Dendritic cell treated with granulocyte-macrophage colony-stimulating factor and Interleukin-4, amounts not matched to agents 40 ng/mL and 50 ng/mL, for 4 days (primary cell): ENCODE results near the gene RAB41.
"Not testable (repeated sequence)": the region's sequence is repeated elsewhere in the genome, so short reads cannot be mapped to it uniquely, and the experiment has no call there.

Experiments
- H3K27ac Mint-ChIP-seq: one replicate; pipeline ENCODE4 v1.8.0; 2022; ENCODE audit warnings: mild to moderate bottlenecking, mixed read lengths
- H3K27me3 Mint-ChIP-seq: one replicate; pipeline ENCODE4 v1.8.0; 2022; ENCODE audit warnings: mild to moderate bottlenecking, mixed read lengths
- H3K36me3 Mint-ChIP-seq: one replicate; pipeline ENCODE4 v1.8.0; 2022; ENCODE audit warnings: low read depth, mixed read lengths
- H3K4me1 Mint-ChIP-seq: one replicate; pipeline ENCODE4 v1.8.0; 2022; ENCODE audit warnings: low read depth, mixed read lengths
- H3K4me3 Mint-ChIP-seq: one replicate; pipeline ENCODE4 v1.8.0; 2022; ENCODE audit warnings: mild to moderate bottlenecking, moderate library complexity, mixed read lengths
- H3K9me3 Mint-ChIP-seq: one replicate; pipeline ENCODE4 v1.8.0; 2022; ENCODE audit warnings: mixed read lengths
- intact Hi-C: fragments of 100-400 bp; cut with micrococcal nuclease; formaldehyde crosslinking; loops from one replicate; pipeline ENCODE4 v1.15.0; 2022

RAB41 gene

GRCh38 chrX:70262952-70263567, 18.9 kb upstream of the RAB41 start:
- Mint-ChIP-seq H3K36me3 (no peaks in the 10 kb centered on the region), H3K27me3 (peaks cover 2% of the 10 kb centered on the region), H3K4me1 (no peaks in the 10 kb centered on the region), H3K4me3 (no peak overlapping the region), H3K9me3 (no peaks in the 10 kb centered on the region), H3K27ac (no peak overlapping the region)
- intact Hi-C loops, result no loop called here

DNA sequence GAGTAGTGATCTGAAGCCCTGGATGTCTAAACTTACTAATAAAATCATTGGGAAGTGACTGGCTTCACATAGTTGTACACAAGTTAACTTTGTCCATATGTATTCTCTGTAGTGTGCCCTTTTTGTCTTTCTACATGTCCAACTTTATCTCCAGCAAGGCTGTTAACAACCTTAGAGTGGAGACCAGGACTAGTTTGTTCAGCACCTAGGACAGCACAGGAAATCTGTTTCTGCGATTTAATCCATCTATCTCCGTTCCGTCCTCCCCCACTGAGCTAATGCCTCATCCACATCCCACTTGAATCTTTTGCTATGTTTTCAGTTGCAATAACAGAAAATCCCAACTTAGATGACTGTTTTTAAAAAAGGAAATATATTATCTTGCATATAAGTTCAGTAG, 17.2 kb upstream of the RAB41 start:
- no peaks in the 10 kb centered on the region for H3K9me3 Mint-ChIP-seq
- H3K27me3 Mint-ChIP-seq, result peaks cover 2% of the 10 kb centered on the region
- no peak overlapping the region for H3K27ac Mint-ChIP-seq
- no peak overlapping the region for H3K4me3 Mint-ChIP-seq
- H3K36me3 Mint-ChIP-seq, result no peaks in the 10 kb centered on the region
- intact Hi-C loops, result no loop called here
- H3K4me1 Mint-ChIP-seq, result no peaks in the 10 kb centered on the region

- intact Hi-C loops, result no loop called here
- Mint-ChIP-seq H3K9me3 (no peaks in the 10 kb centered on the region), H3K4me1 (no peaks in the 10 kb centered on the region), H3K4me3 (no peak within 1 kb of the TSS), H3K27ac (no peak within 1 kb of the TSS), H3K36me3 (no peaks in the 10 kb centered on the region), H3K27me3 (peaks cover 2% of the 10 kb centered on the region)
Measured at GRCh38 chrX:70268034-70268433, 13.9 kb upstream of the RAB41 start, which contains the start of gene ARR3. ARR3 (plus strand) TSS chrX:70268334; CDS start chrX:70269386, 1,052 bp downstream.

DNA sequence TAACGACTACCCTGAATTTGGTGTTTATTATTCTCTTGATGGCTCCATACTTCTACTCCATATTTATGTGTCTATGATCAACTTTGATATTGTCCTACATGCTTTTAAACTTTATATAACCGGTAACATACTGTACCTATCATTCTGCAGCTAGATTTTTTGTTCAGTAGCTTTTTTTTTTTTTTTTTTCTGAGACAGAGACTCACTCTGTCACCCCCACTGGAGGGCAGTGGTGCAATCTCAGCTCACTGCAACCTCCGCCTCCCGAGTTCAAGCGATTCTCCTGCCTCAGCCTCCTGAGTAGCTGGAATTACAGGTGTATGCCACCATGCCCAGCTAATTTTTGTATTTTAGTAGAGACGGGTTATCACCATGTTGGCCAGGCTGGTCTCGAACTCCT, 7.9 kb upstream of the RAB41 start:
- H3K4me1 Mint-ChIP-seq, H3K36me3 Mint-ChIP-seq, H3K4me3 Mint-ChIP-seq, H3K27ac Mint-ChIP-seq, H3K9me3 Mint-ChIP-seq, intact Hi-C loops, H3K27me3 Mint-ChIP-seq: not testable (repeated sequence)

DNA sequence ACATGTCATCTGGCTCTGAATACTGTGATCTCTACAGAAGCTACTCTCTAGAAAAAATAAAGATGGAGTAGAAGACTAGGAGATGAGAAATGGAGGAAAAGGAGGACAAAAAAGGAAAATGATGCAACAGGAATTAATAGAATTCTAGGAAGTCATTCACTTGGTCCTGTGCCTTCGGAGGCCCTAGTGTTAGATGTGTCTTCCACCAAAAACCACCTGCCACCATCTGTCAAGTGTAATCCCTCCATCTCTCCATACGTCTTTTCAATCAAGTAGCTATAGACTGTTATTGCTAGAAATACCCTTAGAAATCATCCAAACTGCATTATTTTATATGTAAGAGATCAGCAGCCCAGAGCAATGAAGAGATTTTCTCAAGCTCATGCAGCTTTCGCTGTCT, 2.9 kb upstream of the RAB41 start:
- no peaks in the 10 kb centered on the region for H3K4me1 Mint-ChIP-seq
- no peaks in the 10 kb centered on the region for H3K9me3 Mint-ChIP-seq
- H3K27ac Mint-ChIP-seq, result no peak overlapping the region
- intact Hi-C loops, result no loop called here
- H3K36me3 Mint-ChIP-seq, result peaks cover 12% of the 10 kb centered on the region
- no peak overlapping the region for H3K4me3 Mint-ChIP-seq
- no peaks in the 10 kb centered on the region for H3K27me3 Mint-ChIP-seq

- Mint-ChIP-seq H3K9me3 (no peaks in the 10 kb centered on the region), H3K27me3 (no peaks in the 10 kb centered on the region), H3K4me3 (no peak overlapping the region), H3K36me3 (peaks cover 23% of the 10 kb centered on the region), H3K27ac (no peak overlapping the region), H3K4me1 (no peaks in the 10 kb centered on the region)
- intact Hi-C loops, result no loop called here
Measured at GRCh38 chrX:70280573-70280972, 1.4 kb upstream of the RAB41 start.

GRCh38 chrX:70289168-70289792, 7.3 kb downstream of the RAB41 start:
- intact Hi-C loops, result loop anchor here (1.0 kb wide), 1 partner anchor 156 kb away; the partner anchor contains the start of gene IGBP1
- H3K4me3 Mint-ChIP-seq, result peak overlapping the region; percentile 83
- H3K27ac Mint-ChIP-seq, result peak overlapping the region; percentile 77
- H3K4me1 Mint-ChIP-seq, result peaks cover 5% of the 10 kb centered on the region
- peaks cover 37% of the 10 kb centered on the region for H3K36me3 Mint-ChIP-seq
- no peaks in the 10 kb centered on the region for H3K27me3 Mint-ChIP-seq
- no peaks in the 10 kb centered on the region for H3K9me3 Mint-ChIP-seq

DNA sequence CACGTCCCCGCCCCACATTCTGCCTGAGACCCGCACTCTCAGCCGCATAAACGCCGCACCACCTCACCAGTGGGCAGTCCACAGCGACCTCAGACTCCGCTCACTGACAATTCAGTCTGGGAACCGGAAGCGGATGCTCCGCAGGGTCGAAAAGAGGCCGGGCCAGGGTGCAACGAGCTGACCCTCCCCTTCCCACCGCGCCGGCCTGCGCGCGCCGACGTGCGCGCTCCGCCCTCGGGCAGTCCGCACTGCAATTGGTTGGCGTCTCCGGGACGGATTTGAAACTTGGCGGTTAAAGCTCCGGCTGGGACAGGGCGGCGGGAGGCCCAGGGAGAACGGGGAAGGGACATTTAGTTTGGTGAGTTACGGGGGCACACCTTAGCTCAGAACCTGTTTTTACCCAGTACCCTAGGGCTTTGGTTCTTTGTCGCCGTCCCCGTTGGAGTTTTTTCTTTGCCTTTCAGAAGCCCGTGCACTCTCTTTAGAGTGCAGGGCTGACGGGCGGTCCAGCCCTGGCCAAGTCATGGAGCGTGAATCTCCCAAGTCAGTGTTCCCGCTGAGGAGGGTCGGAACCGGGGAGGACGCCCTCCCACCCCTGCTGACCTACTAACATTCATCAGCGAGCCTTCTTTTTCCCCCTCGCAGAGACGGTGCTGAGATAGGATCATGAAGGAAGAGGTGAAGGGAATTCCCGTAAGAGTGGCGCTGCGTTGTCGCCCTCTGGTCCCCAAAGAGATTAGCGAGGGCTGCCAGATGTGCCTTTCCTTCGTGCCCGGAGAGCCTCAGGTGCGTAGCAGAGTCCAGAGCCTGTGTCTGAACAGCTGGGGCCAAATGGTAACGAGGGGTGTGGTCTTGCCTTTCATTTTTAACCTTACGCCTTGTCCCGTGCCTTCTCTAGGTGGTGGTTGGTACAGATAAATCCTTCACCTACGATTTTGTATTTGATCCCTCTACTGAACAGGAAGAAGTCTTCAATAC, 8.1 kb downstream of the RAB41 start, which contains the start of the genes KIF4A and PDZD11:
Gene KIF4A, plus strand, starts transcription at position 312 of the 978 bp plus-strand sequence. Its CDS starts 355 bp downstream, at position 667.
Gene PDZD11, minus strand, starts transcription at position 135 of the 978 bp plus-strand sequence. CDS start 586 bp downstream, outside the sequence.
- Mint-ChIP-seq H3K36me3 (peaks cover 31% of the 10 kb centered on the region), H3K27ac (peak within 1 kb of the TSS; percentile 77), H3K4me3 (peak within 1 kb of the TSS; percentile 83), H3K4me1 (peaks cover 5% of the 10 kb centered on the region), H3K9me3 (no peaks in the 10 kb centered on the region), H3K27me3 (no peaks in the 10 kb centered on the region)
- intact Hi-C loops, result loop anchor here (1.0 kb wide), 1 partner anchor 157 kb away; the partner anchor contains the start of gene IGBP1

DNA sequence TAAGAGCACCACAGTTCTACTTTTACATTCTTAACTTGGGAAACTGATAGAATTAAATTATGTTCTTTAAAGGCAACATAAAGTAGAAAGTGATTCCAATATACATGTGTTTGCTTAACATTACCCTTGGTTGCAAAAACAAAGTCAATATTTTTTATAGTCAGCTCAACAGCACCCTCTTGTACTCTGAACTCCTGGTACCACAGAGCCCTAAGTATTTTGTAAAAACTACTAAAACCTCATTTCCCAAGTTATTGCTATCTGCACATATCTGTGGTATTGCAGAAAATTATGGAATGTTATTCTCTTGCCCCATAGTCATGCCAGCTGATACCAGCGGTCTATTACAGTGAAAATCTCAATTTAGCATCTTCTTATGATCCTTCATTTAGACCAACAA, 10.8 kb downstream of the RAB41 start:
- intact Hi-C loops, result no loop called here
- Mint-ChIP-seq H3K27ac (no peak overlapping the region), H3K4me1 (peaks cover 5% of the 10 kb centered on the region), H3K27me3 (no peaks in the 10 kb centered on the region), H3K36me3 (peaks cover 6% of the 10 kb centered on the region), H3K9me3 (no peaks in the 10 kb centered on the region), H3K4me3 (no peak overlapping the region)

- Mint-ChIP-seq H3K36me3 (no peaks in the 10 kb centered on the region), H3K27ac (no peak overlapping the region), H3K4me1 (peaks cover 5% of the 10 kb centered on the region), H3K27me3 (no peaks in the 10 kb centered on the region), H3K9me3 (no peaks in the 10 kb centered on the region), H3K4me3 (no peak overlapping the region)
- intact Hi-C loops, result no loop called here
Measured at GRCh38 chrX:70293621-70294020, 11.6 kb downstream of the RAB41 start.

GRCh38 chrX:70301716-70302115, 19.7 kb downstream of the RAB41 start:
- Mint-ChIP-seq H3K9me3 (no peaks in the 10 kb centered on the region), H3K36me3 (no peaks in the 10 kb centered on the region), H3K4me3 (no peak overlapping the region), H3K27ac (no peak overlapping the region), H3K4me1 (no peaks in the 10 kb centered on the region), H3K27me3 (no peaks in the 10 kb centered on the region)
- intact Hi-C loops, result no loop called here

DNA sequence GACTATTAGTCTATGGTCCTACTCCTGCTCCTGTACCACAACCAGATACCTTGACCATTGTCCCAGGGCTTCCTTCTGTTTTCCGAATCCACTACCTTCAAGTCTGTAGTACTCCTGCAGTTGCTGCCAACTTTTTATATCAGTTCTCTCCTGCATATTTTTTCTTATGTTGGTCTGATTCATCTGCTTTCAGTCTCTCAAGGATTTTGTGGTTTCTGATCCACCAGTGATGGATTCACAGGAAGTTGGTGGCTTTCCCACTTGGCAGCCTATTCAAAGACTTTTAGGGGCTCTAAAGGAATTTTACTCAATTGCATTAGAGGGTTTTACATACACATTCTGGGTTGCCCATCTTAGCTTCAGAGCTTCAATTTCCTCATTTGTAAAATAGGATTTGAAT, 31.5 kb downstream of the RAB41 start:
- Mint-ChIP-seq H3K9me3 (no peaks in the 10 kb centered on the region), H3K36me3 (no peaks in the 10 kb centered on the region)
- intact Hi-C loops, result no loop called here

DNA sequence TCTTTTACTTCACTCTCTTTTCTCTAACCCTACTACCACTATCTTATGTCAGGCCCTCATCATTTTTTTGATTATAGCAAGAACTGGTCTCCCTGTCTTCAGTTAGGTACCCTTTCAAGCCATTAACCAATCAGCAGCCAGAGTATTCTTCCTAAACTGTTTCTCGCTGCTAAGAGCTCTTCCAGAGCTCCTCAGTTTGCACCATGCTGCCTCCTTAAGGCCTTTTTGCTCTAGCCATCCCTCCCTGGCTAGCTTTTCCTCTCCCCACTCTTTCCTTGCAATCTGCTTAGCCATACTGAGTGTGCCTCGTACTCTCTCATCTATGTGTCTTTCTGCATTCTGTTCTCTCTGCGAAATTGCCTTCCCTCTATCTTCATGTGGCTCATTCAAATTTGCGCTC, 40.8 kb downstream of the RAB41 start:
- H3K36me3 Mint-ChIP-seq, result no peaks in the 10 kb centered on the region
- H3K27ac Mint-ChIP-seq, result no peak overlapping the region
- H3K9me3 Mint-ChIP-seq, result no peaks in the 10 kb centered on the region
- H3K27me3 Mint-ChIP-seq, result no peaks in the 10 kb centered on the region
- H3K4me3 Mint-ChIP-seq, result no peak overlapping the region
- intact Hi-C loops, result no loop called here
- no peaks in the 10 kb centered on the region for H3K4me1 Mint-ChIP-seq

More for the DNA sequence above, 31.5 kb downstream of the RAB41 start:
- Mint-ChIP-seq H3K4me1 (no peaks in the 10 kb centered on the region), H3K27me3 (no peaks in the 10 kb centered on the region), H3K4me3 (no peak overlapping the region), H3K27ac (no peak overlapping the region)

DNA sequence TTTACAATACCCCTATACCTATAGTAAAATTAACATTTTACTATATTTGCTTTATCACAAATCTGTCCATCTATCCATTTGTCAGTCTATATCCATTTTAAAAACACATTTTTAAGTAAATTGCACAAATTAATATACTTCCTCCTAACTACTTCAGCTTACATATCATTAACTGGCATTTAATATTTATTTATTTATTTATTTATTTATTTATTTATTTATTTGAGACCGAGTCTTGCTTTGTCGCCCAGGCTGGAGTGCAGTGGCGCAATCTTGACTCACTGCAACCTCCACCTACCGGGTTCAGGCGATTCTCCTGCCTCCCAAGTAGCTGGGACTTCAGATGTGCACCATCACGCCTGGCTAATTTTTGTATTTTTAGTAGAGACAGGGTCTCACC, 41.7 kb downstream of the RAB41 start:
- H3K27ac Mint-ChIP-seq, H3K27me3 Mint-ChIP-seq, H3K4me1 Mint-ChIP-seq, H3K4me3 Mint-ChIP-seq, intact Hi-C loops, H3K36me3 Mint-ChIP-seq, H3K9me3 Mint-ChIP-seq: not testable (repeated sequence)
